ENCODE measurements around the gene GDPD2. TPM values are rescaled to one million over a fixed set of nuclear protein-coding genes. Genes with fewer than 3 reads are reported as not detected.

GDPD2 gene
- total RNA-seq, 4 donors from 2014 or later = not detected

- no peak for TF ChIP-seq CTCF (IDR thresholded peaks at IDR 0.05)
- DNase-seq (ENCODE audit: low spot score) (no peak), ATAC-seq (ENCODE audit: low FRiP score) (no peak)
Measured at GRCh38 chrX:70455366-70456202, 32.5 kb downstream of the GDPD2 start.

- DNase-seq (ENCODE audit: low spot score) (no peak), ATAC-seq (ENCODE audit: low FRiP score) (no peak)
- no peak for TF ChIP-seq CTCF (IDR thresholded peaks at IDR 0.05)
Measured at GRCh38 chrX:70456256-70456655, 33.1 kb downstream of the GDPD2 start.

- no peak for TF ChIP-seq CTCF (IDR thresholded peaks at IDR 0.05)
- DNase-seq (ENCODE audit: low spot score) (no peak), ATAC-seq (ENCODE audit: low FRiP score) (no peak)
Measured at GRCh38 chrX:70461026-70461425, 37.9 kb downstream of the GDPD2 start.

GRCh38 chrX:70464051-70464450 lies 40.9 kb downstream of the GDPD2 start:
- no peak for TF ChIP-seq CTCF (IDR thresholded peaks at IDR 0.05)
- no peak for ATAC-seq (ENCODE audit: low FRiP score)
- no peak for DNase-seq (ENCODE audit: low spot score)

- DNase-seq (ENCODE audit: low spot score) (no peak), ATAC-seq (ENCODE audit: low FRiP score) (no peak)
- no peak for TF ChIP-seq CTCF (IDR thresholded peaks at IDR 0.05)
Measured at GRCh38 chrX:70466968-70467367, 43.9 kb downstream of the GDPD2 start.

DNA sequence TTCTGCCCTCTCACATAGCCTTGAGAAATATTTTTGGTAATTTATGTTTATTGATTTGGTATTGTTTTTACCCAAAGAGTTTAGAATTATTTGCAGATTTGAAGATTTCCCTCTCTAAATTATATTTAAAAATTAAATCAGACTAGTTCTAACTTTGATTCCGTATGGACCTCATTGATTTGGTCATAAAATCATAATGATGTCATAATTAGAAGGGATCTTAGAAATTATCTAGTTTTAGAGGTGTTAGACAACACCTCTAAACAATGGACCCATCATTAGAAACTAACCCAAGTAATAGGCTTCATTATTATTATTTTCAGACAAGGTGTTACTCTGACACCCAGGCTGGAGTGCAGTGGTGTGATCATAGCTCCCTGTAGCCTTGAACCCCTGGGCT lies 45.6 kb downstream of the GDPD2 start:
- no peak for ATAC-seq (ENCODE audit: low FRiP score)
- no peak for DNase-seq (ENCODE audit: low spot score)
- TF ChIP-seq CTCF (IDR thresholded peaks at IDR 0.05) = no peak

DNA sequence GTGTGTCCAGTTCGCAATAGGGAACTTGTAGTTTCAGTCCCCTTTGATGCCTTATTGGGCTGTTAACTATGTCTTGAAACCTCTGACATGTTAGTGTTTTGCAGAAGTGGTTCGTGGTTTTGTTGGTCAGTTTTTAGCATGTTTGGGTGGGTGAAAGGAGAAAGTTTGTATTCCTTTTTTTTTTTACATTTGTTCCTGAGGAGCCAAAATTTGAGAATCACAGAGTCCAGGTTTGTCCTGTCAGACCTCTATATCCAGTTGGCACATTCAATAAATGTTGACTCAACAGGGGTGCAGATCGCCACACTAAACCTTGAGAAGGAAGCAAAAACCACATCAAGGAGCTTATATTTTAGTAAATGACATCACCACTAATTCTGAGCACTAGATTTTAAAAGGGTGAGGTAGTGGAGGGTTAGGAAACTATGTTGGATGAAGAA lies 47.8 kb downstream of the GDPD2 start:
- TF ChIP-seq CTCF (IDR thresholded peaks at IDR 0.05) = no peak
- no peak for DNase-seq (ENCODE audit: low spot score)
- no peak for ATAC-seq (ENCODE audit: low FRiP score)
